ENCODE results near the gene UMAD1.

GRCh38 chr7:7785344-7785973 is 144.9 kb downstream of the UMAD1 start:
- TF ChIP-seq, protein P1, sequence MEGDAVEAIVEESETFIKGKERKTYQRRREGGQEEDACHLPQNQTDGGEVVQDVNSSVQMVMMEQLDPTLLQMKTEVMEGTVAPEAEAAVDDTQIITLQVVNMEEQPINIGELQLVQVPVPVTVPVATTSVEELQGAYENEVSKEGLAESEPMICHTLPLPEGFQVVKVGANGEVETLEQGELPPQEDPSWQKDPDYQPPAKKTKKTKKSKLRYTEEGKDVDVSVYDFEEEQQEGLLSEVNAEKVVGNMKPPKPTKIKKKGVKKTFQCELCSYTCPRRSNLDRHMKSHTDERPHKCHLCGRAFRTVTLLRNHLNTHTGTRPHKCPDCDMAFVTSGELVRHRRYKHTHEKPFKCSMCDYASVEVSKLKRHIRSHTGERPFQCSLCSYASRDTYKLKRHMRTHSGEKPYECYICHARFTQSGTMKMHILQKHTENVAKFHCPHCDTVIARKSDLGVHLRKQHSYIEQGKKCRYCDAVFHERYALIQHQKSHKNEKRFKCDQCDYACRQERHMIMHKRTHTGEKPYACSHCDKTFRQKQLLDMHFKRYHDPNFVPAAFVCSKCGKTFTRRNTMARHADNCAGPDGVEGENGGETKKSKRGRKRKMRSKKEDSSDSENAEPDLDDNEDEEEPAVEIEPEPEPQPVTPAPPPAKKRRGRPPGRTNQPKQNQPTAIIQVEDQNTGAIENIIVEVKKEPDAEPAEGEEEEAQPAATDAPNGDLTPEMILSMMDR (conservative IDR thresholded peaks at IDR 0.05; ENCODE audit: low read length): no peak
- no peak for TF ChIP-seq EZH2phosphoT487 (IDR thresholded peaks at IDR 0.05; ENCODE audit: borderline replicate concordance)
